Measurements from ENCODE around the gene GK.
"Not testable (repeated sequence)": the region's sequence is repeated elsewhere in the genome, so short reads cannot be mapped to it uniquely, and the experiment has no call there.

- not testable (repeated sequence) for TF ChIP-seq CTCF (IDR thresholded peaks at IDR 0.05); NFATC4 (CRISPR knock-in tag; IDR thresholded peaks at IDR 0.05); ZNF317 (CRISPR knock-in tag; IDR thresholded peaks at IDR 0.05; ENCODE audit: borderline replicate concordance, low read depth); KAT7 (CRISPR knock-in tag; IDR thresholded peaks at IDR 0.05; ENCODE audit: borderline replicate concordance); ATF3 (CRISPR knock-in tag; conservative IDR thresholded peaks at IDR 0.05); NR3C1 (CRISPR knock-in tag; conservative IDR thresholded peaks at IDR 0.05; ENCODE audit: low read depth); ZNF263 (CRISPR knock-in tag; IDR thresholded peaks at IDR 0.05; ENCODE audit: low read depth)
Observed at GRCh38 chrX:30634070-30634469, 19.2 kb upstream of the GK start.
